PFSK-1 (cell line): ENCODE data around the gene TSC2.

Experiments
- POLR2AphosphoS5 ChIP-seq: IDR thresholded peaks from 2 replicates; pipeline ENCODE4 v1.6.1; 2012; ENCODE audit warnings: low read depth, mild to moderate bottlenecking, control low read depth, low read length, moderate library complexity
- REST ChIP-seq, 2 experiments: IDR thresholded peaks; 2 replicates each; pipeline versions ENCODE4 v1.6.1 to v1.8.0; 2011 to 2012; ENCODE audit warnings: low read depth in 2 of 2, low read length in 2 of 2, control low read depth in 1 of 2, inconsistent platforms in 1 of 2, mild to moderate bottlenecking in 1 of 2, moderate library complexity in 1 of 2; ENCODE audit not compliant: insufficient read depth in 1 of 2
- TAF1 ChIP-seq: IDR thresholded peaks from 2 replicates; pipeline ENCODE4 v1.6.1; 2012; ENCODE audit warnings: low read length, control low read depth, borderline replicate concordance; ENCODE audit not compliant: insufficient read depth

DNA sequence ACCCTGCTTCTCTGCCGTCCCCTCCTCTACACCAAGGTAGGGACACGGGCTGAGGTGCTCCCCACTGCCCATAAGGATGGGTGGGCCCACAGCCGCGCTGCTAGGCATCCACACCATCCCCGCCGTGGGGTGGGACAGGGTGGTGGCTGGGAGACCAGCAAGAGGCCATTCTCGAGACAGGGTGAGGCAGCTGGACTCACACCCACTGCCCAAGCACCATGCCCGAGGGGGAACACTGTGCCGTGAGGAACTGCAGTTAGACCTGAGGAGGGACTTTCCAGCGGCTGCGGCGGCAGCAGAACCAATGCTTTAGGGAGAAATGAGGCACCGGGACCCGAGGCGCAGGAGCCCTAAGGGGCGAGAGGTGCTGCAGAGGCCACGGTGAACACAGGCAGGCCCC, 74.6 kb downstream of the TSC2 start:
- TF ChIP-seq TAF1 (no peak), POLR2AphosphoS5 (no peak), REST (IDR thresholded peaks at IDR 0.05; ENCODE audit: insufficient read depth in 1 of 2, low read depth in 2 of 2, low read length in 2 of 2) (no peak)
